PC-3 (cell line): Measurements from ENCODE around the gene BMP2. TPM values are rescaled to one million over a fixed set of nuclear protein-coding genes. Genes with fewer than 3 reads are reported as not detected.

Source experiments
- ATAC-seq: fragments of 200-7000 bp; cut with Tn5 transposase; 2 replicates; pipeline ENCODE4 v1.9.1; 2020; ENCODE audit warnings: mild to moderate bottlenecking, moderate library complexity
- BruUV-seq: library from RNA; stranded (reverse); fragments of 400-500 nt; replicated peaks from 2 replicates; lab custom pipeline; 2021; lab: Mats Ljungman, UMichigan
- CTCF ChIA-PET: fragments of 300-600 bp; sonication (Branson Sonifier 250); formaldehyde crosslinking; loops from one replicate; lab custom pipeline; 2022; ENCODE audit warnings: antibody characterized with exemption; lab: Charles Lee
- POLR2A ChIA-PET: fragments of 300-600 bp; sonication (Branson Sonifier 250); formaldehyde crosslinking; loops from one replicate; lab custom pipeline; 2022; ENCODE audit warnings: antibody characterized with exemption; ENCODE audit not compliant: unreplicated experiment; lab: Charles Lee
- DNase-seq: peaks from one replicate; pipeline ENCODE4 v3.0.0-alpha.2; 2015
- H2AFZ ChIP-seq: fragments of 300-600 bp; sonication (generic); 2 replicates; pipeline ENCODE4 v1.6.0; 2016; ENCODE audit warnings: antibody characterized with exemption, low read length
- H3F3A ChIP-seq: fragments of 300-600 bp; sonication (generic); one replicate; pipeline ENCODE4 v1.6.0; 2017; ENCODE audit warnings: antibody characterized with exemption, low read length, control low read depth, mild to moderate bottlenecking; ENCODE audit not compliant: unreplicated experiment
- H3K27ac ChIP-seq: fragments of 300-600 bp; sonication (generic); 2 replicates; pipeline ENCODE4 v1.5.1; 2016; ENCODE audit warnings: mild to moderate bottlenecking, low read length
- H3K27me3 ChIP-seq: fragments of 300-600 bp; sonication (generic); 2 replicates; pipeline ENCODE4 v1.6.1; 2016; ENCODE audit warnings: low read length, mixed read lengths
- H3K36me3 ChIP-seq: fragments of 300-600 bp; sonication (generic); 2 replicates; pipeline ENCODE4 v1.6.1; 2016; ENCODE audit warnings: low read depth, mixed run types, low read length, mixed read lengths
- H3K4me1 ChIP-seq: fragments of 300-600 bp; sonication (generic); 2 replicates; pipeline ENCODE4 v1.5.1; 2016; ENCODE audit warnings: low read length; ENCODE audit not compliant: insufficient read depth
- H3K4me2 ChIP-seq: fragments of 300-600 bp; sonication (generic); 2 replicates; pipeline ENCODE4 v1.6.0; 2016; ENCODE audit warnings: low read length
- H3K4me3 ChIP-seq: fragments of 300-600 bp; sonication (generic); 2 replicates; pipeline ENCODE4 v1.5.1; 2016; ENCODE audit warnings: mild to moderate bottlenecking, low read length, mixed read lengths
- H3K79me2 ChIP-seq: fragments of 300-600 bp; sonication (generic); 2 replicates; pipeline ENCODE4 v1.6.1; 2017; ENCODE audit warnings: low read length, mixed read lengths
- H3K9ac ChIP-seq: fragments of 300-600 bp; sonication (generic); 2 replicates; pipeline ENCODE4 v1.6.0; 2016; ENCODE audit warnings: mild to moderate bottlenecking, low read length
- H3K9me2 ChIP-seq: fragments of 300-600 bp; sonication (generic); replicated peaks from 2 replicates; pipeline ENCODE4 v1.6.1; 2016; ENCODE audit warnings: mixed run types, low read length, mixed read lengths
- H3K9me3 ChIP-seq: fragments of 300-600 bp; sonication (generic); 2 replicates; pipeline ENCODE4 v1.6.1; 2016; ENCODE audit warnings: low read length, mixed read lengths
- H4K20me1 ChIP-seq: fragments of 300-600 bp; sonication (generic); 2 replicates; pipeline ENCODE4 v1.6.1; 2016; ENCODE audit warnings: low read length, mixed read lengths
- EZH2 ChIP-seq: fragments of 300-600 bp; sonication (generic); IDR thresholded peaks from one replicate; pipeline ENCODE4 v1.6.1; 2017; ENCODE audit warnings: antibody characterized with exemption, mild to moderate bottlenecking, low read length; ENCODE audit not compliant: unreplicated experiment
- EZH2phosphoT487 ChIP-seq: fragments of 300-600 bp; sonication (generic); IDR thresholded peaks from 2 replicates; pipeline ENCODE4 v1.6.1; 2018; ENCODE audit warnings: mild to moderate bottlenecking, antibody characterized with exemption, low read length, borderline replicate concordance
- intact Hi-C: fragments of 100-400 bp; cut with micrococcal nuclease; formaldehyde crosslinking; loops from 2 replicates; pipeline ENCODE4 v1.9.0; 2023
- total RNA-seq: library from RNA; depleted of rRNA; stranded (reverse); fragments of >200 nt; gene quantifications from 2 replicates; pipeline ENCODE4 v1.2.3, GENCODE V29; 2014
- TF ChIP-seq, protein P1 (sequence below): fragments of 300-600 bp; sonication (generic); conservative IDR thresholded peaks from 2 replicates; pipeline ENCODE4 v1.5.1; 2017; ENCODE audit warnings: antibody characterized with exemption, low read depth, mild to moderate bottlenecking, low read length

BMP2 gene
- total RNA-seq, 1 experiment from 2014 or later: 0.73 TPM

GRCh38 chr20:6784210-6784631 is 16.7 kb downstream of the BMP2 start:
- ATAC-seq (no peak), DNase-seq (no peak)
- Histone ChIP-seq H3K9me2 (no peaks in the 10 kb centered on the region), H4K20me1 (no peaks in the 10 kb centered on the region), H3K4me3 (no peak overlapping the region), H3K9me3 (no peaks in the 10 kb centered on the region), H3K79me2 (no peaks in the 10 kb centered on the region), H3F3A (no peaks in the 10 kb centered on the region), H3K4me2 (no peak overlapping the region), H3K4me1 (no peaks in the 10 kb centered on the region), H3K27me3 (peaks cover 98% of the 10 kb centered on the region), H3K27ac (no peak overlapping the region), H2AFZ (no peak overlapping the region), H3K36me3 (no peaks in the 10 kb centered on the region), H3K9ac (no peak overlapping the region)
- intact Hi-C loops: no loop called here
- ChIA-PET POLR2A (no interaction called here), CTCF (no interaction called here)
- no TSS peak for BruUV-seq
- no peak for TF ChIP-seq EZH2phosphoT487
- TF ChIP-seq EZH2: no peak
- TF ChIP-seq, protein P1, sequence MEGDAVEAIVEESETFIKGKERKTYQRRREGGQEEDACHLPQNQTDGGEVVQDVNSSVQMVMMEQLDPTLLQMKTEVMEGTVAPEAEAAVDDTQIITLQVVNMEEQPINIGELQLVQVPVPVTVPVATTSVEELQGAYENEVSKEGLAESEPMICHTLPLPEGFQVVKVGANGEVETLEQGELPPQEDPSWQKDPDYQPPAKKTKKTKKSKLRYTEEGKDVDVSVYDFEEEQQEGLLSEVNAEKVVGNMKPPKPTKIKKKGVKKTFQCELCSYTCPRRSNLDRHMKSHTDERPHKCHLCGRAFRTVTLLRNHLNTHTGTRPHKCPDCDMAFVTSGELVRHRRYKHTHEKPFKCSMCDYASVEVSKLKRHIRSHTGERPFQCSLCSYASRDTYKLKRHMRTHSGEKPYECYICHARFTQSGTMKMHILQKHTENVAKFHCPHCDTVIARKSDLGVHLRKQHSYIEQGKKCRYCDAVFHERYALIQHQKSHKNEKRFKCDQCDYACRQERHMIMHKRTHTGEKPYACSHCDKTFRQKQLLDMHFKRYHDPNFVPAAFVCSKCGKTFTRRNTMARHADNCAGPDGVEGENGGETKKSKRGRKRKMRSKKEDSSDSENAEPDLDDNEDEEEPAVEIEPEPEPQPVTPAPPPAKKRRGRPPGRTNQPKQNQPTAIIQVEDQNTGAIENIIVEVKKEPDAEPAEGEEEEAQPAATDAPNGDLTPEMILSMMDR: no peak

- Histone ChIP-seq H4K20me1 (no peaks in the 10 kb centered on the region), H3F3A (no peaks in the 10 kb centered on the region), H2AFZ (no peak overlapping the region), H3K9me3 (no peaks in the 10 kb centered on the region), H3K79me2 (no peaks in the 10 kb centered on the region), H3K9ac (no peak overlapping the region), H3K4me2 (no peak overlapping the region), H3K4me3 (no peak overlapping the region), H3K27me3 (peaks cover 98% of the 10 kb centered on the region), H3K36me3 (no peaks in the 10 kb centered on the region), H3K4me1 (no peaks in the 10 kb centered on the region), H3K9me2 (no peaks in the 10 kb centered on the region), H3K27ac (no peak overlapping the region)
- ATAC-seq (no peak), DNase-seq (no peak)
- ChIA-PET POLR2A (no interaction called here), CTCF (no interaction called here)
- intact Hi-C loops: no loop called here
- BruUV-seq: no TSS peak
- TF ChIP-seq, protein P1: no peak
- TF ChIP-seq EZH2phosphoT487: no peak
- TF ChIP-seq EZH2: no peak
Measured at GRCh38 chr20:6784767-6785166, 17.3 kb downstream of the BMP2 start.

DNA sequence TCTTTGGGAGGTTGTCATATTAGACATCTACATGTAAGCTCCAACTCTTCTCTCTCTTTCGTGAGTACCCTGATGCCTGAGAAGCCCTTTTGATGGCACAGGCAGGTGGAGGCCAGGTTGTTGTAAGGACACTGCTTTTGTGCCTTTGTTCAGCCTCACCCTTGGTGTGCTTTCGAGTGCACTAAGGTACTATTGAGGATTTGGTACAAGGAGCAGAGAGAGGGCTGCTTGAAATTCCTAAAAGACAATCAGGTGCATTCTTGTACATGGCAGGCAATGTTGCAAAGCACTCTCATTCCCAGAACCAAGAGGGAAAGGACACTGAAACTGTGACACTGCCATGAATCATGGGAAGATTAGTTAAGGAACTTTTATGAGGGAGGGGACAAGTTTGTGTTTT is 19.1 kb downstream of the BMP2 start:
- no TSS peak for BruUV-seq
- POLR2A ChIA-PET: no interaction called here
- no peak for ATAC-seq

More for the DNA sequence above, 19.1 kb downstream of the BMP2 start:
- no peaks in the 10 kb centered on the region for H3K9me2 ChIP-seq
- no peak overlapping the region for H3K27ac ChIP-seq
- no peak overlapping the region for H3K9ac ChIP-seq
- H2AFZ ChIP-seq: no peak overlapping the region
- H3K36me3 ChIP-seq: no peaks in the 10 kb centered on the region
- TF ChIP-seq EZH2phosphoT487 (no peak), EZH2 (no peak)
- TF ChIP-seq, protein P1: no peak
- H3K79me2 ChIP-seq: no peaks in the 10 kb centered on the region
- no peaks in the 10 kb centered on the region for H3F3A ChIP-seq
- DNase-seq: no peak
- H3K4me1 ChIP-seq: no peaks in the 10 kb centered on the region
- H3K4me2 ChIP-seq: no peak overlapping the region
- CTCF ChIA-PET: no interaction called here
- no peaks in the 10 kb centered on the region for H3K9me3 ChIP-seq
- intact Hi-C loops: no loop called here
- H3K27me3 ChIP-seq: peaks cover 98% of the 10 kb centered on the region
- H4K20me1 ChIP-seq: no peaks in the 10 kb centered on the region
- no peak overlapping the region for H3K4me3 ChIP-seq
